Motor neuron (in vitro differentiated cells): ENCODE measurements around the gene DMBT1. TPM values are rescaled to one million over a fixed set of nuclear protein-coding genes. Genes with fewer than 3 reads are reported as not detected.

ENCODE experiments used
- ATAC-seq, 8 experiments: fragments of 200-7000 bp; cut with Tn5 transposase; replicated peaks in 6 of 8; 2 replicates each; pipeline ENCODE4 v1.8.0; 2021; ENCODE audit warnings: mild to moderate bottlenecking in 8 of 8, moderate library complexity in 8 of 8
- H3K27ac ChIP-seq, 2 donors: fragments of 250-450 bp; sonication (Bioruptor Pico); 2 replicates each; pipeline ENCODE4 v1.9.0; 2021; ENCODE audit warnings: antibody characterized with exemption in 2 of 2, mild to moderate bottlenecking in 2 of 2, moderate library complexity in 1 of 2
- H3K4me1 ChIP-seq, 2 donors: fragments of 250-450 bp; sonication (Bioruptor Pico); replicated peaks in 1 of 2; 2 replicates each; pipeline ENCODE4 v1.6.1; 2021; ENCODE audit warnings: antibody characterized with exemption in 2 of 2, mild to moderate bottlenecking in 2 of 2, moderate library complexity in 1 of 2
- H3K4me3 ChIP-seq, 5 donors: fragments of 250-450 bp; sonication (Bioruptor Pico); 2 replicates each; pipeline ENCODE4 v1.9.0; 2021; ENCODE audit warnings: antibody characterized with exemption in 5 of 5, mild to moderate bottlenecking in 5 of 5, moderate library complexity in 4 of 5
- WGBS, 10 experiments: fragments of 450-650 bp; shearing (Covaris generic); methylation state at CpG; one replicate each; pipeline ENCODE4 v1.0.0; 2022; 5-methylcytosine and 5-hydroxymethylcytosine counted together
- in situ Hi-C, 9 experiments: fragments of 400-800 bp; cut with MboI; loops; one replicate each; pipeline ENCODE4 v1.15.0; 2021; ENCODE audit warnings: low sequenced_read_pairs in 9 of 9, low pct_unique_long_range_greater_than_20kb in 2 of 9; ENCODE audit not compliant: unreplicated experiment in 9 of 9
- total RNA-seq, 8 experiments: library from RNA; unstranded; fragments of 300-600 nt; gene quantifications; 2 replicates each; pipeline versions ENCODE4 v1.2.3 to v1.2.4, GENCODE V29; 2022

Gene DMBT1
- total RNA-seq, 8 experiments from 2014 or later, result 0.03 to 0.76 (median 0.09) TPM; not detected in 3

- Histone ChIP-seq H3K4me3 (no peak overlapping the region), H3K4me1 (no peaks in the 10 kb centered on the region), H3K27ac (no peak overlapping the region)
- in situ Hi-C loops, result no loop called here
- ATAC-seq, result no peak
- 33 to 96% (median 81%) methylated on average over 2 to 5 of the region's 5 CpGs; no CpG with 5 or more reads in 2 of the 10 experiments for WGBS, 10 experiments
Observed at GRCh38 chr10:122531261-122531660, 29.3 kb upstream of the DMBT1 start.

- 0 to 41% (median 27%) methylated on average over 1 to 3 of the region's 3 CpGs; no CpG with 5 or more reads in 3 of the 10 experiments for WGBS, 10 experiments
- in situ Hi-C loops, result no loop called here
- Histone ChIP-seq H3K27ac (no peak overlapping the region), H3K4me3 (no peak overlapping the region), H3K4me1 (no peaks in the 10 kb centered on the region)
- peak in 1 of 8 experiments; percentile 54 for ATAC-seq
Observed at GRCh38 chr10:122531939-122532338, 28.6 kb upstream of the DMBT1 start.

- Histone ChIP-seq H3K27ac (no peak overlapping the region), H3K4me1 (no peaks in the 10 kb centered on the region), H3K4me3 (no peak overlapping the region)
- WGBS, 10 experiments, result 71 to 100% (median 83%) methylated on average over 2 to 6 of the region's 6 CpGs; no CpG with 5 or more reads in 1 of the 10 experiments
- ATAC-seq, result no peak
- in situ Hi-C loops, result no loop called here
Observed at GRCh38 chr10:122532601-122533296, 27.8 kb upstream of the DMBT1 start.

- WGBS, 10 experiments, result 71 to 100% (median 97%) methylated on average over 1 to 2 of the region's 2 CpGs; no CpG with 5 or more reads in 2 of the 10 experiments
- in situ Hi-C loops, result no loop called here
- H3K4me3 ChIP-seq, result no peak overlapping the region
- ATAC-seq, result no peak
- H3K27ac ChIP-seq, result no peak overlapping the region
- H3K4me1 ChIP-seq, result no peaks in the 10 kb centered on the region
Observed at GRCh38 chr10:122537545-122537944, 23.0 kb upstream of the DMBT1 start.

GRCh38 chr10:122541541-122542002 is 19.0 kb upstream of the DMBT1 start:
- WGBS, 10 experiments, result 34 to 87% (median 73%) methylated on average over 3 to 4 of the region's 4 CpGs; no CpG with 5 or more reads in 1 of the 10 experiments
- in situ Hi-C loops, result no loop called here
- ATAC-seq, result no peak
- Histone ChIP-seq H3K4me1 (no peaks in the 10 kb centered on the region), H3K4me3 (no peak overlapping the region), H3K27ac (no peak overlapping the region)

GRCh38 chr10:122543676-122544445 is 16.7 kb upstream of the DMBT1 start:
- Histone ChIP-seq H3K4me1 (no peaks in the 10 kb centered on the region), H3K4me3 (no peak overlapping the region), H3K27ac (no peak overlapping the region)
- in situ Hi-C loops, result no loop called here
- no peak for ATAC-seq
- 20 to 97% (median 63%) methylated on average over 1 to 8 of the region's 10 CpGs; no CpG with 5 or more reads in 1 of the 10 experiments for WGBS, 10 experiments

GRCh38 chr10:122544493-122544892 is 16.1 kb upstream of the DMBT1 start:
- in situ Hi-C loops, result no loop called here
- Histone ChIP-seq H3K4me1 (no peaks in the 10 kb centered on the region), H3K27ac (no peak overlapping the region), H3K4me3 (no peak overlapping the region)
- WGBS, 10 experiments, result 95% methylated on average over 6 of the region's 8 CpGs; no CpG with 5 or more reads in 9 of the 10 experiments
- no peak for ATAC-seq

GRCh38 chr10:122546242-122546641 is 14.3 kb upstream of the DMBT1 start:
- 71 to 100% (median 88%) methylated on average over 1 to 8 of the region's 8 CpGs; no CpG with 5 or more reads in 2 of the 10 experiments for WGBS, 10 experiments
- ATAC-seq, result no peak
- H3K27ac ChIP-seq, result no peak overlapping the region
- H3K4me3 ChIP-seq, result no peak overlapping the region
- in situ Hi-C loops, result no loop called here
- H3K4me1 ChIP-seq, result no peaks in the 10 kb centered on the region

GRCh38 chr10:122548407-122549085 is 12.0 kb upstream of the DMBT1 start:
- in situ Hi-C loops, result no loop called here
- Histone ChIP-seq H3K4me3 (no peak overlapping the region), H3K27ac (no peak overlapping the region), H3K4me1 (no peaks in the 10 kb centered on the region)
- ATAC-seq, result peak in 3 of 8 experiments; percentile 62 to 91 (median 81)
- WGBS, 10 experiments, result 46 to 100% (median 79%) methylated on average over 2 to 10 of the region's 11 CpGs

- H3K4me3 ChIP-seq, result no peak overlapping the region
- no peaks in the 10 kb centered on the region for H3K4me1 ChIP-seq
- no peak overlapping the region for H3K27ac ChIP-seq
- WGBS, 10 experiments, result 69 to 100% (median 82%) methylated on average over 1 to 2 of the region's 2 CpGs; no CpG with 5 or more reads in 2 of the 10 experiments
- ATAC-seq, result no peak
- in situ Hi-C loops, result loop anchor here in 7 of 9 experiments (25.0 kb wide), 1 partner anchor 262 kb away; no protein-coding TSS in a partner anchor
Observed at GRCh38 chr10:122549636-122550035, 10.9 kb upstream of the DMBT1 start.

GRCh38 chr10:122550427-122550826 is 10.1 kb upstream of the DMBT1 start:
- in situ Hi-C loops, result loop anchor here in 7 of 9 experiments (25.0 kb wide), 1 partner anchor 263 kb away; no protein-coding TSS in a partner anchor
- no peak for ATAC-seq
- WGBS, 10 experiments, result 60 to 97% (median 90%) methylated on average over 1 to 6 of the region's 9 CpGs; no CpG with 5 or more reads in 3 of the 10 experiments
- Histone ChIP-seq H3K4me3 (no peak overlapping the region), H3K27ac (no peak overlapping the region), H3K4me1 (no peaks in the 10 kb centered on the region)

- H3K4me3 ChIP-seq, result no peak overlapping the region
- in situ Hi-C loops, result loop anchor here in 7 of 9 experiments (25.0 kb wide), 1 partner anchor 264 kb away; no protein-coding TSS in a partner anchor
- no peaks in the 10 kb centered on the region for H3K4me1 ChIP-seq
- WGBS, 10 experiments, result 37 to 86% (median 65%) methylated on average over 1 to 3 of the region's 3 CpGs; no CpG with 5 or more reads in 4 of the 10 experiments
- ATAC-seq, result no peak
- H3K27ac ChIP-seq, result no peak overlapping the region
Observed at GRCh38 chr10:122550983-122551382, 9.6 kb upstream of the DMBT1 start.
